ENCODE data around the gene ZDHHC20.

DNA sequence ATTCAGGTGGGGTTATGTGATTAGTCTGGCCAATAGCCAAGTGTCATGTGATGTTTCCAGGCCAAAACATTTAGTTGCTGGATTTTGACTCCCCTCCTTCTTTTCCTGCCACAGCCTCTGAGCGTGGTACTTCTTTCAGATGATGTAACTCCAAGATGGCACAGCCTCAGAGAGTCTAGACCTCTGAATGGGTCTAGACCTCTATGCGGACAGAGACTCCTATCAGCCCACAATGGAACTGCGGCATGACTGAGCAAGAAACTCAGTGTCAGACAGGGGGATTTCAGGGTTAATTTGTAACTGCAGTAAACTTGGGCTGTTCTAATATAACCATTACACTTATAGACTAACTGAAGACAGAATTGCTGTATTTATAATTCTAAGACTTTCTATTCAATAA lies 42.6 kb upstream of the ZDHHC20 start:
- no peak for TF ChIP-seq POLR2A (IDR thresholded peaks at IDR 0.05)
- TF ChIP-seq, protein P1, sequence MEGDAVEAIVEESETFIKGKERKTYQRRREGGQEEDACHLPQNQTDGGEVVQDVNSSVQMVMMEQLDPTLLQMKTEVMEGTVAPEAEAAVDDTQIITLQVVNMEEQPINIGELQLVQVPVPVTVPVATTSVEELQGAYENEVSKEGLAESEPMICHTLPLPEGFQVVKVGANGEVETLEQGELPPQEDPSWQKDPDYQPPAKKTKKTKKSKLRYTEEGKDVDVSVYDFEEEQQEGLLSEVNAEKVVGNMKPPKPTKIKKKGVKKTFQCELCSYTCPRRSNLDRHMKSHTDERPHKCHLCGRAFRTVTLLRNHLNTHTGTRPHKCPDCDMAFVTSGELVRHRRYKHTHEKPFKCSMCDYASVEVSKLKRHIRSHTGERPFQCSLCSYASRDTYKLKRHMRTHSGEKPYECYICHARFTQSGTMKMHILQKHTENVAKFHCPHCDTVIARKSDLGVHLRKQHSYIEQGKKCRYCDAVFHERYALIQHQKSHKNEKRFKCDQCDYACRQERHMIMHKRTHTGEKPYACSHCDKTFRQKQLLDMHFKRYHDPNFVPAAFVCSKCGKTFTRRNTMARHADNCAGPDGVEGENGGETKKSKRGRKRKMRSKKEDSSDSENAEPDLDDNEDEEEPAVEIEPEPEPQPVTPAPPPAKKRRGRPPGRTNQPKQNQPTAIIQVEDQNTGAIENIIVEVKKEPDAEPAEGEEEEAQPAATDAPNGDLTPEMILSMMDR (IDR thresholded peaks at IDR 0.05) = no peak

Measured in ovary (tissue), 3 donors.